ENCODE data around the gene CDH15.

DNA sequence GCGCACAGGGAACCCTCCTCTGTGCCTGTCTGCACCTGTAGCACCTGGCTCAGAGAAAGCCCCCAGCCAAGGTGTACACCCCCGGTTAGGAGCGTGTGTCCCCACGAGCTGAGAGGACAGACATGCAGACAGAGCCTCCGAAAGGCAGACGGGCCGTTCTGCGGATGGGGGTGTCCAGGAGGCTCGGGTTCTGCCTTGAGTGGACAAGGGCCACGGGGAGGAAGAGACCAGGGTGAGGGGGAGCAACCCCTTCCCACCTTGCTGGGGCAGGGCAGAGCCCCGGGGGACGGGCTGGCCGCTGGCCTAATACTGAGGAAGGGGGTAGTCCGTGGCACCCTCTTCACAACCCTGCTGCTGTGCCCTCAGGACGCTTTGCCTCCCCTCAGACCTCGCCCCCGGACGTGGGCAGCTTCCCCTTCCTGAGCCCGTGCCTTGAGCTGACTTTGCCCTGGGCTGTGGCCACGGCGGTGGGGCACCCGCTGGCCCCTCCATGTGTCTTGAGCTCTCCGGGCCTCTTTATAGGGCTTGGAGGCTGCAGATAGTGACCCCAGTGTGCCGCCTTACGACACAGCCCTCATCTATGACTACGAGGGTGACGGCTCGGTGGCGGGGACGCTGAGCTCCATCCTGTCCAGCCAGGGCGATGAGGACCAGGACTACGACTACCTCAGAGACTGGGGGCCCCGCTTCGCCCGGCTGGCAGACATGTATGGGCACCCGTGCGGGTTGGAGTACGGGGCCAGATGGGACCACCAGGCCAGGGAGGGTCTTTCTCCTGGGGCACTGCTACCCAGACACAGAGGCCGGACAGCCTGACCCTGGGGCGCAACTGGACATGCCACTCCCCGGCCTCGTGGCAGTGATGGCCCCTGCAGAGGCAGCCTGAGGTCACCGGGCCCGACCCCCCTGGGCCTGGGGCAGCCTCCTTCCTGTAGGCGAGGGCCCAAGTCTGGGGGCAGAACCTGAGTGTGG, 23.1 kb downstream of the CDH15 start:
- TF ChIP-seq CEBPB (IDR thresholded peaks at IDR 0.05; ENCODE audit: low read depth) (no peak), ZNF274 (IDR thresholded peaks at IDR 0.05; ENCODE audit: low read depth, low read length) (no peak), EZH2 (IDR thresholded peaks at IDR 0.05) (no peak)
- TF ChIP-seq, protein P1, sequence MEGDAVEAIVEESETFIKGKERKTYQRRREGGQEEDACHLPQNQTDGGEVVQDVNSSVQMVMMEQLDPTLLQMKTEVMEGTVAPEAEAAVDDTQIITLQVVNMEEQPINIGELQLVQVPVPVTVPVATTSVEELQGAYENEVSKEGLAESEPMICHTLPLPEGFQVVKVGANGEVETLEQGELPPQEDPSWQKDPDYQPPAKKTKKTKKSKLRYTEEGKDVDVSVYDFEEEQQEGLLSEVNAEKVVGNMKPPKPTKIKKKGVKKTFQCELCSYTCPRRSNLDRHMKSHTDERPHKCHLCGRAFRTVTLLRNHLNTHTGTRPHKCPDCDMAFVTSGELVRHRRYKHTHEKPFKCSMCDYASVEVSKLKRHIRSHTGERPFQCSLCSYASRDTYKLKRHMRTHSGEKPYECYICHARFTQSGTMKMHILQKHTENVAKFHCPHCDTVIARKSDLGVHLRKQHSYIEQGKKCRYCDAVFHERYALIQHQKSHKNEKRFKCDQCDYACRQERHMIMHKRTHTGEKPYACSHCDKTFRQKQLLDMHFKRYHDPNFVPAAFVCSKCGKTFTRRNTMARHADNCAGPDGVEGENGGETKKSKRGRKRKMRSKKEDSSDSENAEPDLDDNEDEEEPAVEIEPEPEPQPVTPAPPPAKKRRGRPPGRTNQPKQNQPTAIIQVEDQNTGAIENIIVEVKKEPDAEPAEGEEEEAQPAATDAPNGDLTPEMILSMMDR (IDR thresholded peaks at IDR 0.05 in 2 of 3, conservative IDR thresholded peaks at IDR 0.05 in 1 of 3; ENCODE audit: borderline replicate concordance in 1 of 3, insufficient read depth in 1 of 3, low read depth in 2 of 3, low read length in 2 of 3): no peak

All from HCT116 (cell line).